ENCODE results near the gene RBMXL2.

The RBMXL2 gene

GRCh38 chr11:7116370-7116769 is 27.6 kb downstream of the RBMXL2 start:
- no peak for TF ChIP-seq CTCF (IDR thresholded peaks at IDR 0.05; ENCODE audit: low read length)
- TF ChIP-seq EZH2 (IDR thresholded peaks at IDR 0.05; ENCODE audit: borderline replicate concordance, low read length): no peak
- H3K9ac ChIP-seq (ENCODE audit: low read length): no peak overlapping the region
- no peaks in the 10 kb centered on the region for H3K9me2 ChIP-seq (ENCODE audit: low read depth, low read length)
- no peaks in the 10 kb centered on the region for H3K9me3 ChIP-seq (ENCODE audit: low read length)
- no peaks in the 10 kb centered on the region for H3K79me2 ChIP-seq (ENCODE audit: insufficient read depth, low read length)
- H3K36me3 ChIP-seq (ENCODE audit: insufficient read depth, low read length): no peaks in the 10 kb centered on the region
- H4K20me1 ChIP-seq (ENCODE audit: insufficient read depth, low read length): no peaks in the 10 kb centered on the region
- H3K27ac ChIP-seq (ENCODE audit: low read depth, low read length, poor library complexity, severe bottlenecking): no peak overlapping the region
- H3F3A ChIP-seq (ENCODE audit: insufficient read depth, low read length): no peaks in the 10 kb centered on the region
- no peaks in the 10 kb centered on the region; the same call in 1 of the 2 replicates for H3K27me3 ChIP-seq (ENCODE audit: insufficient read depth, low read length)
- no peaks in the 10 kb centered on the region for H3K4me1 ChIP-seq (ENCODE audit: insufficient read depth, low read length, severe bottlenecking)
- H2AFZ ChIP-seq (ENCODE audit: low read length): no peak overlapping the region
- no peak overlapping the region for H3K4me2 ChIP-seq (ENCODE audit: low read length)
- H3K4me3 ChIP-seq (ENCODE audit: low read depth, low read length, poor library complexity, severe bottlenecking): no peak overlapping the region

- Histone ChIP-seq H4K20me1 (ENCODE audit: insufficient read depth, low read length) (no peaks in the 10 kb centered on the region), H3K9me3 (ENCODE audit: low read length) (no peaks in the 10 kb centered on the region), H3K4me2 (ENCODE audit: low read length) (no peak overlapping the region), H3K9me2 (ENCODE audit: low read depth, low read length) (no peaks in the 10 kb centered on the region), H3K4me1 (ENCODE audit: insufficient read depth, low read length, severe bottlenecking) (no peaks in the 10 kb centered on the region), H3K9ac (ENCODE audit: low read length) (no peak overlapping the region), H3K27me3 (ENCODE audit: insufficient read depth, low read length) (0 out of 2 replicates have a peak, but pooled peaks cover 4% of the 10 kb centered on the region), H3K79me2 (ENCODE audit: insufficient read depth, low read length) (no peaks in the 10 kb centered on the region), H3K4me3 (ENCODE audit: low read depth, low read length, poor library complexity, severe bottlenecking) (no peak overlapping the region), H3F3A (ENCODE audit: insufficient read depth, low read length) (no peaks in the 10 kb centered on the region), H2AFZ (ENCODE audit: low read length) (no peak overlapping the region), H3K27ac (ENCODE audit: low read depth, low read length, poor library complexity, severe bottlenecking) (no peak overlapping the region), H3K36me3 (ENCODE audit: insufficient read depth, low read length) (no peaks in the 10 kb centered on the region)
- TF ChIP-seq EZH2 (IDR thresholded peaks at IDR 0.05; ENCODE audit: borderline replicate concordance, low read length): no peak
- no peak for TF ChIP-seq CTCF (IDR thresholded peaks at IDR 0.05; ENCODE audit: low read length)
Observed at GRCh38 chr11:7138051-7138450, 49.3 kb downstream of the RBMXL2 start.
